ENCODE measurements around the gene CCK.

The CCK gene

DNA sequence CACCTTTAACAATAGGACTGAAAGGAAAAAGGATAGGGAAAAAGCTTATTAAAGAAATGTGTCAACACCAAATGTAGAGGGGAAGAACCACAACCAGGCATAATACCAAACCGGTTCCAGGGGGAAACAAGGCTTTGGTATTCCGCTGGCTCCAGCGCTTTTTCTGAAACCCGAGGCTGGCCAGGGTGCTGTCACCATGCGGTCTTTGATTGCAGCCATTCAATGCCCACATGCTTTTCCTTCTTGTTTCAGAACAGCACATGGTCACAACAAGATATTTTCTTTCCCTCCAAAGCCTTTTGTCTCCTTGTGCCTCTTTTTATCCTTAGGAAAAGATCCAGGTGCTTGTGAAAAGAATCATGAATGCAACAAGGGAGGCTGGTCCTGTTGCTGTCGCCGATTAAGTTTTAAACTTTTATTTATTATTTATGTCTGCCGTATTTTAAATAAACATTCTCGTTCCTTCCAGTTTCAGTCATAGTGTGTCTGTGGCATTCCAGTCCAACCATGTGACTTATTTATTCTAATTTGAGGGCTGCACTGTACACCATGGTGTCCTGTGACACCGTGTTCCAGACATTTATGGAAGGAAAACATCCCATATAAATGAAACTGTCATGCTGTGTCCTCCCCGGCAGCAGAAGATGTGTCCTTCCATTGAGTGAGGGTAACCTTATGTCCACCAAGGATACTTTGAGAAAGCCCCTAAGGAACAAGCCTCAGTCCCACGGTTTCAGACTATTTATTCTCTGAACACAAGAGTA lies 41.1 kb downstream of the CCK start:
- DNase-seq: no peak

DNA sequence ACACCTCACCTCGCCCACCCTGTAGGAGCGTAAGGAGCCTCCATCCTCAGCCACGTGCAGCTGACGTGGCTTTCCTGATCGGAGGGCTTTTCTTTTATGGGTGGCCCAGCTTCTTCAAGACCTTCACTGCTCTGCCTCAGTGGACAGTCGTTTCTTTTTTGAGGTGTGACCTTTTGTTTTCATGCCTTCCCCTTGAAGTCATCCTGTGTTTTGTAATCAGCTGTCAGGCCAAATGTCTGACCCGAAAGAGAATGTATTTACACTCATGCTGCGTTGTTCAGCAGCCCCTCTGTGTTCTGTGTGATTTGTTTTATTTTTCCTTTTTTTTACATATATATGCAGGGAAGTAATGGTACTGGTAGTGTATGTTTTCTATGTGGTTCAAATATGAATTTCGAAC lies 41.8 kb downstream of the CCK start:
- no peak for DNase-seq

DNA sequence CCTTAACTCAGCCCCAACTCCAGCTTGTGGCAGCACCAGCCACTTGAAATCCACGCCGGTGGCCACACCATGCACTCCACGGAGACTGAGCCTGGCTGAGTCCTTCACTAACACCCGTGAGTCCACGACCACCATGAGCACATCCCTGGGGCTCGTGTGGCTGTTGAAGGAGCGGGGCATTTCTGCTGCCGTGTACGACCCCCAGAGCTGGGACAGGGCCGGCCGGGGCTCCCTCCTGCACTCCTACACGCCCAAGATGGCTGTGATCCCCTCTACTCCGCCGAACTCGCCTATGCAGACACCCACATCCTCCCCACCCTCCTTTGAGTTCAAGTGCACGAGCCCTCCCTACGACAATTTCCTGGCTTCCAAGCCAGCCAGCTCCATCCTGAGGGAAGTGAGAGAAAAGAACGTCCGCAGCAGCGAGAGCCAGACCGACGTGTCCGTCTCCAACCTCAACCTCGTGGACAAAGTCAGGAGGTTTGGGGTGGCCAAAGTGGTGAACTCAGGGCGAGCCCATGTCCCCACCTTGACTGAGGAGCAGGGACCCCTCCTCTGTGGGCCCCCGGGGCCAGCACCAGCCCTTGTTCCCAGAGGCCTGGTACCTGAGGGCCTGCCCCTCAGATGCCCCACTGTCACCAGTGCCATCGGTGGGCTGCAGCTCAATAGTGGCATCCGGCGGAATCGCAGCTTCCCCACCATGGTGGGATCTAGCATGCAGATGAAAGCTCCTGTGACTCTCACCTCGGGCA lies 42.9 kb downstream of the CCK start:
- DNase-seq: no peak

DNA sequence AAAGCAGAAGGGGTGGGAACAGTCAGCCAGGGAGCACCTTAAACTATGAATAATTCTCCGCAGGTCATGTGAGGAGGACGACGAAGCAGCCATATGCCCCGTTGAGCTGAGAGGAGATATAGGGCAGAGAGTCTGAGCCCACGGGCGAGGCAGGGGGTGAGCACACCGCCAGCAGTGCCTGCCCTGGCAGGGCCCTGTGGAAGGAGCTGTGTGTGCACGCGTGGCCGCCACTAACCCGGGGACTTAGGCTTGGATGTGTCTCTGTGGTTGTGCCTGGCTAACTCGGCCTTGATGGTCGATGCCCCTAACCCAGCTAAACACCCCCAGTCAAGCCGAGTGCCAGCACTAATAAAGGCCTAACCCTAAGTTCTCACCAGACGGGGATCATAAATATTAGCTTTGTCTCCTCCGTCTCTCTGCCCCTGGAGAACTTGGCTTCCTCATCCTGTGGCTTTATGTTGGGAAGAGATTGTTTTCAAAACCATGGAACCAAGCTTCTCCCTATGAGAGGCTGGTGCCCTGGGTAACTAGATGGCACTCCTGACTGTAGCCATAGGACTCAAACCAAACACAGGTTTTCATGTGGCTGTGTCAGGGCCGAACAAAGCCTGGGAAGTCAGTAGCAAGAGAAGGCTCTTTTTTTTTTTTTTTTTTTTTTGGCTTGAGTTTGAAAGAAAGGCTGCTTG lies 45.4 kb downstream of the CCK start:
- DNase-seq: no peak

DNA sequence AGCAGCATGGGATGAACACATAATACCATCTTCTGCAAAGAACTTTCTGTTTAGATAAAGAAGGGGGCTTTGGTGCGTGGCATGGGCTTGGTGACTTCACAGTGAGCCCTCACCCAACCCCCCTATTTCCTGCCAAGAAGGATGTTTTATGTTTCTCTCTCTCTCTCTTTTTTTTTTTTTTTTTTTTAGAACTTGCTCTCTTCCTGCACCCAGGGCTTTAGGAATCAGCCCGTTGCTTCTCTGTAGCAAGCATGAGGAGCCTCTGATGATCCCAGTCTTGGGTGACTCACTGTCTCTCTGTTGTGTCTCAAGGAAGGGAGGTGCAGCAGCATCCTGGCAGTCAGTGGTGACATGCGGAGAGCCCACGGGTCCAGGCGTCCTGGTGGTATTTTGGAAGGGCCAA lies 49.1 kb downstream of the CCK start:
- no peak for DNase-seq

DNA sequence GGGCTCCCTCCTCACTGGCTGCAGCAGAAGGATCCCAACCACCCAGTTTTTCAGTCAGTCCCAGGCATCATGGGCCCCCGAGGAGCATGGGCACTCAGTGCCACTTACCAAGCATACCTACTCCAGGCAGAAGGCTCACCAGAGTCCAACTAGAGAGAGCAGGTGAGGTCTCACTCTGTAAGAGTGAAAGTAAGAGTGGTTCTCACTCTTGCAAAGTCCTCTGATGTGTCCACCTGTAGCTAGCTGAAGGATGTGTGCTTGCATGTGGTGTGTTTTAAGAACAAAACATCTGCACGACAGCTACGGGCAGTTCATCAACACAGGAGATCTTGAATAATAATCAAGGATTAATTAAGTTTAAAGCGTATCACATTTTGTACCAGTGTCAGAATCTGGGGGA lies 49.7 kb downstream of the CCK start:
- DNase-seq: no peak

DNA sequence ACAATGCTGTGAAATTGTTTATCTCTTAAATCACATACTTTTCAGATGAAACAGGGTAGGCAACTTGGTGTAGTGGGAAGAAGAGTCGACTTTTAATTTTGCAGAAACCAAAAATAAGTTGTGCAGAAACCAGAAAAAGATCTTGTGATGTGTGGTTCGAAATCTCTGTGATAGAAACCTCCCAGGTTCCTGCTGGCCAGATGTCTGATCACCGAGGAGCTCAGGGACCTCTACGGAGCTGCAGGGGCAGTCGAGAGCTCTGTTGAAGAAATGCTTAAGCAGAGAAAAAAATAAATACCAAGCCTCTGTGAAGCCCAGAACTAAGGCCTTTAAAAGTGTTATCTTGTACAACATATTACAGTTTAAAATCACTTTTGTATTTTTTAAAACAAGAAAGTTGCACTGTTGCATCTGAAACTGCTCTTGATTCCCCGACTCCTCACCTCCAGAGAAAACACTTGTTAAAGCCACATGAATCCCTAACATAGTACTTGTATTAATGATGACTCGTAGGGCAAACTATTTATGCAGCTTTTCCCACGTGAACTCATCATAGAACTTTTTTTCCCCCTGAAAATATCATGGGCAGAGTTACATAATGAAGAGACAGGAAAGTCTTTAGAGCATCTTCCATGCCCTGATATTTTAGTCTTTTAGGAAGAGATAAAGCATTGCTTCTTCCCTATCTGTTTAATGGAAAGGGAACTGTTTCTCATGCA lies 51.3 kb downstream of the CCK start:
- no peak for DNase-seq

DNA sequence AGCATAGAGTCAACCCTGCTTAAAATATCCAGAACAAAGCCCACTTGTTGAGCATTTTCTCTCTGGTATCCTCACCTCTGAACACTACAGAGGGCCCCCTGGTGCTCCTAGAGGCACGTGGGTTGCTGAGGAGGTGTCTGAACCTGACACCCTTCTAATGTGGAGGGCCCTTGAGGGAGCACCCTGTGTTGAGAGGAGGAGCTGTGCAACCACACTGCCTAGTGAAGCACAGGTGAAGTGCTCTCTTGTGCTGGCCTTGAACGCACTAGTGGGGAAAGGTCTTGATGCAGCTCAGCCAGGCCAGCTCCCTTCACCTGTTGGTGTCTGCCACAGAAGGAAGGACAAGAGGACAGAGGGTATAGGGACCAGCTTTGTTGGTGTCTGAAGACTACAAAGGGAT lies 51.9 kb downstream of the CCK start:
- DNase-seq: no peak

DNA sequence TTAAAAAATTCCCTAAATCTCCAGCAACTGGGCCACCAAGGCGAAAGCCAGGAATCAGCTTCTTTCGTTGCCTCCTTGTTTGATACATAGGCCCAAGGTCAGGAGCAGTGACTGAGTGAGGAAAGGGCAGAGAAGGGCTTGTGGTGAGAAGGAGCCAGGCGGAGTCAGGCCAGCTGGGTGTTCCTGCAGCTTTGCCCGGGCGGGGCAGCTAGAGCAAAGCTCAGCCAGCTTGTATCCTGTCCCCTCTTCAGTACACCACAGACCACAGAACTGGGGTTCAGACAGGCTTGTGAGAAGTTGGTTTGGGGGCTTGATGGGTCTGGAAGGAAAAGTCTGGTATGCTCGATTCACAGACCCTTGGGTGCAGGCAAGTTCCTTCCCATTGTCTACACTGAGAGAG lies 52.6 kb downstream of the CCK start:
- DNase-seq: no peak

DNA sequence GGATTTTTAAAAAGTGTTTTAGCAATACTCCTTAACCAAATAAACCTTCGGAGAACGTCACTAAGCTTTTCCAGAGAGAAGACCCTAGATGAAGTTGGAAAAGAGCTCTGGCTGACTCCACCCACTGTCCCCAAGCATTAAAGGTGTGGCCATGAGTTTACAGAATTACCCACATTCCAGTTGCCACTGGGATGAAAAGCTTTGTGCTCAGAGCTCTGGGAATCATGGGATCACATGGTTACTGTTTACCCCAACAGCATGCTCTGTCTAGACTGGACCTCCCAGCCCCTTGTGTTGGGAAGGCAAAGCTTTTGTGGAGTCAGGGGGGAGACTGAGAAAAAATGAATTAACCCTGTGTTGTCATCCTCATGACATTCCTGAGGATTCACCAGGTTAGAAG lies 55.3 kb downstream of the CCK start:
- no peak for DNase-seq

DNA sequence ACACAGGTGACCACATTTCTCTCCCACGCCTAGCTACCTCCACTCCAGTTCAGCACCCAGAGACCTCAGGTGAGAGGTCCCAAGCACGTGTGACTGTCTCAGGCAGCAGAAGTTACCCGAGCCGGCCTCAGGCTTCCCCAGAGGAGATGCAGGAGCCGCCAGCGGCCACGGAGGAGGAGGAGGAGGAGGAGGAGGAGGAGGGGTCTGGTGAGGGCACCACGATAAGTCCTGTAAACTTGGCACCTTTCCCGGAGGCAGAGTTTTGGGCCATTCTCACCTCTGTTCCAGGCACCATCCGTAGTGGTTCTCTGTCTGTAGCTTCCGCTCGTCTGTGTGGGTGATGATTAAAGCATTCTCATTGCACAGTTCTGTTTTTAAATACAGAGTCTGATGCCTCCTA lies 56.1 kb downstream of the CCK start:
- DNase-seq: no peak
